ENCODE measurements around the gene SUPT4H1.

DNA sequence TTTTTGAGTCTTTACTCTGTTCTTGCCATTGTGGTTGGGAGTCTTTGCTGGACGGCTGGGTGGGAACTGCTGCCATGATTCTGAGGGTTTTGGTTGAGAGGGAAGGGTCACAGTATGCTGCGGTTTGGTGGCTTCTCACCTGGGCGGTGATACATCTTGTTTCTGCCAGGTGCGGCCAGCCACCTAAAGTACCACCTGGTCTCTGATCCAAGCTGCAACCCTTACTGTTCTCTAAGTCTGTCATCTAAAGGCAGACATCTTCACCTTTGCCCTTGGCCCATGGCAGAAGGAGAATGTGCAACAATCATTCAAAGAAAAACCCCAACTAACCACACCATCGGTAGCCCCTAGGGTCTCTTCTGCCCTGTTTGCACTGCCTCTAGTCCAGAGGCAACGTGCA is 51.7 kb downstream of the SUPT4H1 start:
- no peak for TF ChIP-seq POLR2A (IDR thresholded peaks at IDR 0.05)
- TF ChIP-seq, protein P1, sequence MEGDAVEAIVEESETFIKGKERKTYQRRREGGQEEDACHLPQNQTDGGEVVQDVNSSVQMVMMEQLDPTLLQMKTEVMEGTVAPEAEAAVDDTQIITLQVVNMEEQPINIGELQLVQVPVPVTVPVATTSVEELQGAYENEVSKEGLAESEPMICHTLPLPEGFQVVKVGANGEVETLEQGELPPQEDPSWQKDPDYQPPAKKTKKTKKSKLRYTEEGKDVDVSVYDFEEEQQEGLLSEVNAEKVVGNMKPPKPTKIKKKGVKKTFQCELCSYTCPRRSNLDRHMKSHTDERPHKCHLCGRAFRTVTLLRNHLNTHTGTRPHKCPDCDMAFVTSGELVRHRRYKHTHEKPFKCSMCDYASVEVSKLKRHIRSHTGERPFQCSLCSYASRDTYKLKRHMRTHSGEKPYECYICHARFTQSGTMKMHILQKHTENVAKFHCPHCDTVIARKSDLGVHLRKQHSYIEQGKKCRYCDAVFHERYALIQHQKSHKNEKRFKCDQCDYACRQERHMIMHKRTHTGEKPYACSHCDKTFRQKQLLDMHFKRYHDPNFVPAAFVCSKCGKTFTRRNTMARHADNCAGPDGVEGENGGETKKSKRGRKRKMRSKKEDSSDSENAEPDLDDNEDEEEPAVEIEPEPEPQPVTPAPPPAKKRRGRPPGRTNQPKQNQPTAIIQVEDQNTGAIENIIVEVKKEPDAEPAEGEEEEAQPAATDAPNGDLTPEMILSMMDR (IDR thresholded peaks at IDR 0.05): no peak

Data from testis (tissue), 2 donors.